ENCODE results near the gene SMARCAL1. TPM values are rescaled to one million over a fixed set of nuclear protein-coding genes. Genes with fewer than 3 reads are reported as not detected.
A peak's percentile ranks its signal among the peaks of the same experiment; 100 is the strongest.

The SMARCAL1 gene
- total and polyA plus RNA-seq, 12 donors, result 8.2 to 28.9 (median 21.1) TPM

DNA sequence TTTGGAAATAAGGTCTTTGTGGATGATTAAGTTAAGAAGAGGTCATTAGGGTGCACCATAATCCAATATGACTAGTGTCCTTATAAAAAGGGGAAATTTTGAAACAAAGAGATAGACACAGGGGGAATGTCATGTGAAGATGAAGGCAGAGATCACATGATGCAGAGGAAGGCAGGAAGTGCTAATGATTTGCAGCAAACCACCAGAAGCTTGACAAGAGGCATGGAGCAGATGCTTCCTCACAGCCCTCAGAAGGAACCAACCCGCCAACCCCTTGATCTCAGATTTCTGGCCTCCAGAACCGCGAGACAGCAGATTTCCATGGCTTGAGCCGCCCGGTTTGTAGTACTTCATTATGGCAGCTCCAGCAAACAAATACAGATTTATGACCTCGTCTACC lies 17.4 kb upstream of the SMARCAL1 start:
- no peaks in the 10 kb centered on the region for H3K4me1 ChIP-seq (replicated peaks in 1 of 2)
- H3K4me3 ChIP-seq, result no peak overlapping the region
- no peaks in the 10 kb centered on the region for H3K9me3 ChIP-seq (replicated peaks in 1 of 3)
- no peak overlapping the region for H3K27ac ChIP-seq
- DNase-seq, result no peak
- TF ChIP-seq POLR2A (IDR thresholded peaks at IDR 0.05), result no peak
- TF ChIP-seq, protein P1, sequence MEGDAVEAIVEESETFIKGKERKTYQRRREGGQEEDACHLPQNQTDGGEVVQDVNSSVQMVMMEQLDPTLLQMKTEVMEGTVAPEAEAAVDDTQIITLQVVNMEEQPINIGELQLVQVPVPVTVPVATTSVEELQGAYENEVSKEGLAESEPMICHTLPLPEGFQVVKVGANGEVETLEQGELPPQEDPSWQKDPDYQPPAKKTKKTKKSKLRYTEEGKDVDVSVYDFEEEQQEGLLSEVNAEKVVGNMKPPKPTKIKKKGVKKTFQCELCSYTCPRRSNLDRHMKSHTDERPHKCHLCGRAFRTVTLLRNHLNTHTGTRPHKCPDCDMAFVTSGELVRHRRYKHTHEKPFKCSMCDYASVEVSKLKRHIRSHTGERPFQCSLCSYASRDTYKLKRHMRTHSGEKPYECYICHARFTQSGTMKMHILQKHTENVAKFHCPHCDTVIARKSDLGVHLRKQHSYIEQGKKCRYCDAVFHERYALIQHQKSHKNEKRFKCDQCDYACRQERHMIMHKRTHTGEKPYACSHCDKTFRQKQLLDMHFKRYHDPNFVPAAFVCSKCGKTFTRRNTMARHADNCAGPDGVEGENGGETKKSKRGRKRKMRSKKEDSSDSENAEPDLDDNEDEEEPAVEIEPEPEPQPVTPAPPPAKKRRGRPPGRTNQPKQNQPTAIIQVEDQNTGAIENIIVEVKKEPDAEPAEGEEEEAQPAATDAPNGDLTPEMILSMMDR (IDR thresholded peaks at IDR 0.05), result no peak
- H3K27me3 ChIP-seq, result no peaks in the 10 kb centered on the region
- H3K36me3 ChIP-seq (replicated peaks in 1 of 2), result no peaks in the 10 kb centered on the region
- 68 to 84% (median 79%) methylated on average over 6 of the region's 6 CpGs for WGBS, 4 donors
- intact Hi-C loops (cut with DNase I), result no loop called here

DNA sequence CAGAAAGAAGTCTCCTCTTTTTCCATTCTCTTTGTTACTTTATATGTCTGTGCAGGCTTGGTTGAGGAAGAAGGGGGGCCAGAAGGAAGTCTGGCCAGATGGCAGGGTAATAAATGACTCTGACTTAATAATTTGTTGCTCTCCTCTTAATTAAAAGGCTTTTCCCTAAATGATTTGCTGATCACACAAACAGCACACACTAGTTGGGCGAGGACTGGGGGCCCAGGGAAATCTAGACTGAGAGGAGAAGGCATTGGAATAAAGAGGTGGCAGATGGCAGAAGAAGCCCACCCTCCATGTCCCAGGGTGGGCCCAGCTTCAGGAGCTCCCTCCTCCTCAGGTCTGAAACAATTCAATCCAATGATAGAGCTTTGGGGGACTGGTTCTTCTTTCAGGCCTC lies 12.7 kb upstream of the SMARCAL1 start:
- Histone ChIP-seq H3K27me3 (no peaks in the 10 kb centered on the region), H3K4me1 (replicated peaks in 1 of 2) (no peaks in the 10 kb centered on the region), H3K4me3 (no peak overlapping the region), H3K27ac (no peak overlapping the region), H3K9me3 (replicated peaks in 1 of 3) (no peaks in the 10 kb centered on the region), H3K36me3 (replicated peaks in 1 of 2) (no peaks in the 10 kb centered on the region)
- TF ChIP-seq, protein P1 (IDR thresholded peaks at IDR 0.05), result no peak
- TF ChIP-seq POLR2A (IDR thresholded peaks at IDR 0.05), result no peak
- 50 to 71% (median 63%) methylated on average over 1 of the region's 1 CpG for WGBS, 4 donors
- intact Hi-C loops (cut with DNase I), result loop anchor here (10.0 kb wide), 2 partner anchors 255 to 285 kb away; no protein-coding TSS in a partner anchor
- DNase-seq, result no peak

DNA sequence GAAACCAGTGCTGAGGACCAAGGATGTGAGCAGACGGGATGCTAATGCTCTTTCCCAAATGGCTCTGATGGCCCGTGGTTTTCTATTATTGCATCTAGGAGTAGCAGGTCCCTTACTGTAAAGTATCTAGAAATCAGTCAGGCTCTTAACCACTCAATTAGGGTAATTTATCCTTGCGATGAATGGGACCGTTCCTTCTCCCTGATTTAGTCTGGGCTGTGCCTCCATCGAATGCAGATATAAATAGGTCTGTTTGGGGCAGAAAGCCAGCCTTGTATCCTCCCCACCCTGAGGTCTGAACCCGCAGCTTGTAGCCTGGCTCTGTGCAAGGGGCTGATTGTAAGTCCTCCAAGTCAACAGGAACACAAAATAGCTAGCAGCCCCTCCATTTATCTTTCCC lies 9.5 kb upstream of the SMARCAL1 start:
- Histone ChIP-seq H3K4me1 (replicated peaks in 1 of 2) (no peaks in the 10 kb centered on the region), H3K36me3 (replicated peaks in 1 of 2) (no peaks in the 10 kb centered on the region), H3K27me3 (no peaks in the 10 kb centered on the region), H3K4me3 (no peak overlapping the region), H3K9me3 (replicated peaks in 1 of 3) (no peaks in the 10 kb centered on the region), H3K27ac (no peak overlapping the region)
- DNase-seq, result no peak
- intact Hi-C loops (cut with DNase I), result loop anchor here (10.0 kb wide), 2 partner anchors 258 to 288 kb away; no protein-coding TSS in a partner anchor
- TF ChIP-seq, protein P1 (IDR thresholded peaks at IDR 0.05), result no peak
- no peak for TF ChIP-seq POLR2A (IDR thresholded peaks at IDR 0.05)
- WGBS, 4 donors, result 80 to 84% (median 82%) methylated on average over 6 of the region's 6 CpGs

DNA sequence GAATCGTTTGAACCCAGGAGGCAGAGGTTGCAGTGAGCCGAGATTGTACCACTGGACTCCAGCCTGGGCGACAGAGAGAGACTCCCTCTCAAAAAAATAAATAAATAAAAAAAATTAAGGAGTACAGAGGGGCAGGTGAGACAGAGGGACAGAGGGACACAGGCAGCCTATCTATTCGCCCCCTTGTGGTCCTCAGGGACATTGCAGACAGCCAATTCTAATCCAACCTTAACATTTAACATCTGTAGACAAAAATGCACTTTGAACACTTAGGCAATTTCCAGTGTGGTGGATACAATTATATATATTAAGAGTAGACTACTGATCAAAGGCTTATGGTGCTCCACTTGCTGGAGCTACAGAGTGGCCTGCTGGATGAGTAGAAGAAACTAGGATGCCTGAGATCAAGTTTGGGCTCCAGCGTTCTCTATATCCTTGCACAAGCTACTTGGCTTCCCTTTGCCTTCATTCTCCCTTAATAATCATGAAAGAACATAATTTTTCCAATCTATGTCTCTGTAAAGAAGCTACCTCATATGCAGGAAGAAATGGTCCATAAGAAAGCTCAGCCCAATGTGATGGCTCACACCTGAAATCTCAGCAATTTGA lies 8.2 kb upstream of the SMARCAL1 start:
- intact Hi-C loops (cut with DNase I), result loop anchor here (10.0 kb wide), 2 partner anchors 259 to 289 kb away; no protein-coding TSS in a partner anchor
- Histone ChIP-seq H3K27ac (no peak overlapping the region), H3K4me1 (replicated peaks in 1 of 2) (no peaks in the 10 kb centered on the region), H3K9me3 (replicated peaks in 1 of 3) (no peaks in the 10 kb centered on the region), H3K36me3 (replicated peaks in 1 of 2) (no peaks in the 10 kb centered on the region), H3K27me3 (no peaks in the 10 kb centered on the region), H3K4me3 (no peak overlapping the region)
- 59 to 66% (median 64%) methylated on average over 5 of the region's 5 CpGs for WGBS, 4 donors
- peak in 6 of 7 donors; percentile 35 to 77 (median 52) for DNase-seq
- TF ChIP-seq, protein P1 (IDR thresholded peaks at IDR 0.05), result peak; percentile 60 to 87 (median 84)
- TF ChIP-seq POLR2A (IDR thresholded peaks at IDR 0.05), result no peak
